DOHH2 (cell line): ENCODE measurements around the gene TSPYL1.

ENCODE experiments used
- H3F3A ChIP-seq: fragments of 200-600 bp; sonication (generic), shearing (Covaris generic); 2 replicates; pipeline ENCODE4 v1.6.0; 2016; ENCODE audit warnings: antibody characterized with exemption, mild to moderate bottlenecking; ENCODE audit not compliant: control insufficient read depth, insufficient read depth
- H3K27ac ChIP-seq: fragments of 200-600 bp; sonication (generic); 2 replicates; pipeline ENCODE4 v1.5.1; 2014; ENCODE audit warnings: low read depth, mild to moderate bottlenecking, low read length, moderate library complexity
- H3K27me3 ChIP-seq: fragments of 200-600 bp; sonication (generic); 2 replicates; pipeline ENCODE4 v1.6.1; 2014; ENCODE audit warnings: mild to moderate bottlenecking, low read length, mixed read lengths; ENCODE audit not compliant: control insufficient read depth
- H3K36me3 ChIP-seq: fragments of 200-600 bp; sonication (generic); 2 replicates; pipeline ENCODE4 v1.6.1; 2014; ENCODE audit warnings: mild to moderate bottlenecking, low read length, moderate library complexity, mixed read lengths; ENCODE audit not compliant: control insufficient read depth
- H3K4me1 ChIP-seq: fragments of 200-600 bp; sonication (generic); 2 replicates; pipeline ENCODE4 v1.6.1; 2014; ENCODE audit warnings: mild to moderate bottlenecking, low read length, mixed read lengths; ENCODE audit not compliant: control insufficient read depth
- H3K4me2 ChIP-seq: fragments of 200-600 bp; sonication (generic); 2 replicates; pipeline ENCODE4 v1.6.0; 2014; ENCODE audit warnings: mild to moderate bottlenecking, low read length, moderate library complexity
- H3K4me3 ChIP-seq: fragments of 200-600 bp; sonication (generic); 2 replicates; pipeline ENCODE4 v1.5.1; 2014; ENCODE audit warnings: mild to moderate bottlenecking, low read length, mixed read lengths
- H3K79me2 ChIP-seq: fragments of 200-600 bp; sonication (generic); 2 replicates; pipeline ENCODE4 v1.6.1; 2014; ENCODE audit warnings: mild to moderate bottlenecking, low read length, mixed read lengths; ENCODE audit not compliant: control insufficient read depth
- H3K9me2 ChIP-seq: fragments of 200-600 bp; sonication (generic); replicated peaks from 2 replicates; pipeline ENCODE4 v1.6.1; 2014; ENCODE audit warnings: mild to moderate bottlenecking, low read length, mixed read lengths; ENCODE audit not compliant: control insufficient read depth
- H3K9me3 ChIP-seq: fragments of 200-600 bp; sonication (generic); 2 replicates; pipeline ENCODE4 v1.6.1; 2014; ENCODE audit warnings: antibody characterized with exemption, low read length, mixed read lengths; ENCODE audit not compliant: control insufficient read depth, insufficient read depth
- H4K20me1 ChIP-seq: fragments of 200-600 bp; sonication (generic); 2 replicates; pipeline ENCODE4 v1.6.0; 2014; ENCODE audit warnings: low read depth, mild to moderate bottlenecking, antibody characterized with exemption, low read length, moderate library complexity; ENCODE audit not compliant: control insufficient read depth, insufficient read depth
- CTCF ChIP-seq: fragments of 200-600 bp; sonication (generic); IDR thresholded peaks from one replicate; pipeline ENCODE4 v1.5.1; 2014; ENCODE audit warnings: antibody characterized with exemption, mild to moderate bottlenecking, low read depth, low read length; ENCODE audit not compliant: poor library complexity, severe bottlenecking
- EZH2phosphoT487 ChIP-seq: fragments of 200-600 bp; sonication (generic); IDR thresholded peaks from 2 replicates; pipeline ENCODE4 v1.6.1; 2017; ENCODE audit warnings: borderline replicate concordance, mild to moderate bottlenecking, antibody characterized with exemption, low read length, moderate library complexity, mixed read lengths

The TSPYL1 gene

GRCh38 chr6:116304538-116305097 is 24.9 kb upstream of the TSPYL1 start:
- Histone ChIP-seq H3K27me3 (no peaks in the 10 kb centered on the region), H3K4me2 (no peak overlapping the region), H3K79me2 (no peaks in the 10 kb centered on the region), H4K20me1 (no peaks in the 10 kb centered on the region), H3K4me3 (no peak overlapping the region), H3K9me3 (no peaks in the 10 kb centered on the region), H3K4me1 (no peaks in the 10 kb centered on the region), H3K27ac (no peak overlapping the region), H3K36me3 (no peaks in the 10 kb centered on the region), H3K9me2 (no peaks in the 10 kb centered on the region), H3F3A (no peaks in the 10 kb centered on the region)
- no peak for TF ChIP-seq EZH2phosphoT487

- TF ChIP-seq CTCF (no peak), EZH2phosphoT487 (no peak)
- H3K27me3 ChIP-seq = no peaks in the 10 kb centered on the region
- H3K36me3 ChIP-seq = no peaks in the 10 kb centered on the region
- no peaks in the 10 kb centered on the region for H3K9me3 ChIP-seq
- H4K20me1 ChIP-seq = no peaks in the 10 kb centered on the region
- no peaks in the 10 kb centered on the region for H3K9me2 ChIP-seq
- no peaks in the 10 kb centered on the region for H3K79me2 ChIP-seq
- no peak overlapping the region for H3K4me3 ChIP-seq
- H3K4me1 ChIP-seq = peaks cover 11% of the 10 kb centered on the region
- no peak overlapping the region for H3K4me2 ChIP-seq
- H3K27ac ChIP-seq = no peak overlapping the region
- no peaks in the 10 kb centered on the region for H3F3A ChIP-seq
Observed at GRCh38 chr6:116301104-116301503, 21.4 kb upstream of the TSPYL1 start.

- H3K9me2 ChIP-seq = no peaks in the 10 kb centered on the region
Observed at GRCh38 chr6:116300566-116300965, 20.8 kb upstream of the TSPYL1 start.

More at GRCh38 chr6:116300566-116300965, 20.8 kb upstream of the TSPYL1 start:
- H3K4me1 ChIP-seq = peaks cover 11% of the 10 kb centered on the region
- H3K36me3 ChIP-seq = no peaks in the 10 kb centered on the region
- H3K4me2 ChIP-seq = no peak overlapping the region
- H3F3A ChIP-seq = no peaks in the 10 kb centered on the region
- H3K27ac ChIP-seq = no peak overlapping the region
- H3K4me3 ChIP-seq = no peak overlapping the region
- no peaks in the 10 kb centered on the region for H3K27me3 ChIP-seq
- H3K9me3 ChIP-seq = no peaks in the 10 kb centered on the region
- TF ChIP-seq EZH2phosphoT487 (no peak), CTCF (no peak)
- H3K79me2 ChIP-seq = no peaks in the 10 kb centered on the region
- no peaks in the 10 kb centered on the region for H4K20me1 ChIP-seq
